ENCODE measurements around the gene DCAF17. TPM values are rescaled to one million over a fixed set of nuclear protein-coding genes. Genes with fewer than 3 reads are reported as not detected.

Gene DCAF17
- total and polyA plus RNA-seq, 12 donors = 2.0 to 10.5 (median 7.4) TPM

- TF ChIP-seq CTCF (IDR thresholded peaks at IDR 0.05) = no peak
- intact Hi-C loops (cut with DNase I) = loop anchor here in 1 of 10 donors (10.0 kb wide), 1 partner anchor 923 kb away; no protein-coding TSS in a partner anchor
- H3K9me3 ChIP-seq = no peaks in the 10 kb centered on the region
- no peak overlapping the region for H3K27ac ChIP-seq
- peaks cover 0 to 98% (median 33%) of the 10 kb centered on the region in 9 donors for H3K36me3 ChIP-seq
- no peaks in the 10 kb centered on the region for H3K4me1 ChIP-seq
- H3K4me3 ChIP-seq = no peak overlapping the region
- H3K27me3 ChIP-seq = no peaks in the 10 kb centered on the region
- ATAC-seq (no peak), DNase-seq (no peak)
Measured at GRCh38 chr2:171441470-171441869, 7.4 kb downstream of the DCAF17 start.

GRCh38 chr2:171447675-171448074, 13.6 kb downstream of the DCAF17 start:
- ATAC-seq (no peak), DNase-seq (no peak)
- 89 to 95% methylated on average over 2 of the region's 2 CpGs for WGBS, 2 donors
- H3K36me3 ChIP-seq = peaks cover 0 to 100% (median 42%) of the 10 kb centered on the region in 9 donors
- TF ChIP-seq CTCF (IDR thresholded peaks at IDR 0.05) = no peak
- no peaks in the 10 kb centered on the region for H3K4me1 ChIP-seq
- intact Hi-C loops (cut with DNase I) = loop anchor here in 1 of 10 donors (10.0 kb wide), 1 partner anchor 917 kb away; no protein-coding TSS in a partner anchor
- H3K27ac ChIP-seq = no peak overlapping the region
- no peak overlapping the region for H3K4me3 ChIP-seq
- no peaks in the 10 kb centered on the region for H3K27me3 ChIP-seq
- no peaks in the 10 kb centered on the region for H3K9me3 ChIP-seq

- intact Hi-C loops (cut with DNase I) = no loop called here
- DNase-seq = no peak
- no peak for ATAC-seq
- TF ChIP-seq CTCF (IDR thresholded peaks at IDR 0.05) = no peak
- peaks cover 0 to 100% (median 36%) of the 10 kb centered on the region in 9 donors for H3K36me3 ChIP-seq
- H3K4me1 ChIP-seq = no peaks in the 10 kb centered on the region
- H3K9me3 ChIP-seq = peaks cover 0 to 5% (median 0%) of the 10 kb centered on the region in 11 donors
- no peak overlapping the region for H3K4me3 ChIP-seq
- H3K27me3 ChIP-seq = no peaks in the 10 kb centered on the region
- H3K27ac ChIP-seq = no peak overlapping the region
Measured at GRCh38 chr2:171451074-171451473, 17.0 kb downstream of the DCAF17 start.

DNA sequence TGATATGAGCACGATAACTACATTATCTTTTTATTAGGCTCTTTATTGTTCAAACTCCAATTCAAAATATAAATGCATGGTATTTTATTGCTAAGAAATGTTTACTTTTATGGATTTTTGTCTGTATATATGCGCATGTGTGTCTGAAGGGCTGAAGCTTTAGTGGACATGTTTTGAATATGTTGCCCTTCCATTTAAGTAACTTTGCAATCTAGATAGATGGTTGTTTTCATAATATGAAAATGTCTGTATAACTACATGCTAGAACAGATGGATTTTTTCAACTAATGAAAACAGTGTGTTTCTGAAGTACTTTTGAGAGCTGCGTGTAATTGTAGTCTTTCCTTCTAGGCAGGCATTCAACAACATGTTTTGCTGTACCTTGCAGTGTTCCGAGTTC, 18.7 kb downstream of the DCAF17 start:
- WGBS, 2 donors = 97% methylated on average over 4 of the region's 4 CpGs
- peaks cover 0 to 9% (median 0%) of the 10 kb centered on the region in 11 donors for H3K9me3 ChIP-seq

More for the DNA sequence above, 18.7 kb downstream of the DCAF17 start:
- no peak overlapping the region for H3K4me3 ChIP-seq
- H3K4me1 ChIP-seq = no peaks in the 10 kb centered on the region
- DNase-seq = no peak
- H3K36me3 ChIP-seq = peaks cover 0 to 99% (median 30%) of the 10 kb centered on the region in 9 donors
- TF ChIP-seq CTCF (IDR thresholded peaks at IDR 0.05) = no peak
- intact Hi-C loops (cut with DNase I) = no loop called here
- ATAC-seq = no peak
- H3K27ac ChIP-seq = no peak overlapping the region
- H3K27me3 ChIP-seq = no peaks in the 10 kb centered on the region
